Subcutaneous abdominal adipose tissue (tissue), 5 donors: Measurements from ENCODE around the gene TAS2R30.
A peak's percentile ranks its signal among the peaks of the same experiment; 100 is the strongest.

Source experiments
- H3K27ac ChIP-seq: one replicate; pipeline ENCODE4 v1.7.0; 2013; ENCODE audit warnings: low read depth, mild to moderate bottlenecking, inconsistent platforms, low read length, moderate library complexity
- H3K27me3 ChIP-seq, 5 donors: one replicate each; pipeline ENCODE4 v1.7.0; 2013; ENCODE audit warnings: low read length in 5 of 5, inconsistent platforms in 1 of 5; ENCODE audit not compliant: control insufficient read depth in 5 of 5, insufficient read depth in 4 of 5
- H3K36me3 ChIP-seq, 5 donors: one replicate each; pipeline ENCODE4 v1.7.0; 2013; ENCODE audit warnings: low read length in 5 of 5; ENCODE audit not compliant: control insufficient read depth in 5 of 5, insufficient read depth in 5 of 5
- H3K4me1 ChIP-seq, 5 donors: one replicate each; pipeline ENCODE4 v1.7.0; 2013; ENCODE audit warnings: low read length in 5 of 5, mild to moderate bottlenecking in 3 of 5, moderate library complexity in 1 of 5; ENCODE audit not compliant: control insufficient read depth in 5 of 5, insufficient read depth in 5 of 5
- H3K4me3 ChIP-seq, 5 donors: one replicate each; pipeline ENCODE4 v1.7.0; 2013; ENCODE audit warnings: low read length in 5 of 5, low read depth in 1 of 5
- H3K9ac ChIP-seq, 5 donors: one replicate each; pipeline ENCODE4 v1.7.0; 2013; ENCODE audit warnings: low read length in 5 of 5, mild to moderate bottlenecking in 4 of 5, moderate library complexity in 3 of 5
- H3K9me3 ChIP-seq, 5 donors: one replicate each; pipeline ENCODE4 v1.7.0; 2013; ENCODE audit warnings: low read length in 5 of 5; ENCODE audit not compliant: control insufficient read depth in 5 of 5
- donor health status: healthy.
- donor health status: healthy.
- donor health status: healthy.
- donor health status: healthy.
- donor health status: healthy.

TAS2R30 gene

GRCh38 chr12:11134305-11134704, at the start of gene TAS2R30:
Gene TAS2R30 (minus strand): TSS chr12:11134644. CDS start chr12:11134244, 400 bp downstream.
- no peak within 1 kb of the TSS for H3K4me3 ChIP-seq
- H3K36me3 ChIP-seq: peaks cover 0 to 6% (median 0%) of the 10 kb centered on the region in 5 donors
- no peaks in the 10 kb centered on the region for H3K9me3 ChIP-seq
- H3K9ac ChIP-seq: no peak within 1 kb of the TSS
- no peaks in the 10 kb centered on the region for H3K27me3 ChIP-seq
- H3K4me1 ChIP-seq: no peaks in the 10 kb centered on the region
- H3K27ac ChIP-seq: no peak within 1 kb of the TSS

GRCh38 chr12:11183011-11183410, 48.6 kb upstream of the TAS2R30 start:
- no peaks in the 10 kb centered on the region for H3K36me3 ChIP-seq
- no peak overlapping the region for H3K9ac ChIP-seq
- no peaks in the 10 kb centered on the region for H3K4me1 ChIP-seq
- H3K27ac ChIP-seq: no peak overlapping the region
- no peaks in the 10 kb centered on the region for H3K9me3 ChIP-seq
- no peak overlapping the region for H3K4me3 ChIP-seq
- H3K27me3 ChIP-seq: no peaks in the 10 kb centered on the region

GRCh38 chr12:11182529-11182928, 48.1 kb upstream of the TAS2R30 start:
- H3K27me3 ChIP-seq: no peaks in the 10 kb centered on the region
- no peaks in the 10 kb centered on the region for H3K36me3 ChIP-seq
- H3K4me1 ChIP-seq: no peaks in the 10 kb centered on the region
- H3K9me3 ChIP-seq: no peaks in the 10 kb centered on the region
- no peak overlapping the region for H3K9ac ChIP-seq
- no peak overlapping the region for H3K27ac ChIP-seq
- no peak overlapping the region for H3K4me3 ChIP-seq

GRCh38 chr12:11178250-11178649, 43.8 kb upstream of the TAS2R30 start:
- Histone ChIP-seq H3K27me3 (no peaks in the 10 kb centered on the region), H3K4me3 (no peak overlapping the region), H3K4me1 (peaks cover 0 to 3% (median under 1%) of the 10 kb centered on the region in 5 donors), H3K27ac (no peak overlapping the region), H3K36me3 (peaks cover 0 to 4% (median 0%) of the 10 kb centered on the region in 5 donors), H3K9me3 (no peaks in the 10 kb centered on the region), H3K9ac (no peak overlapping the region)

GRCh38 chr12:11174022-11174421, 39.6 kb upstream of the TAS2R30 start:
- Histone ChIP-seq H3K27ac (no peak overlapping the region), H3K9me3 (no peaks in the 10 kb centered on the region), H3K4me3 (no peak overlapping the region), H3K36me3 (peaks cover 0 to 4% (median 0%) of the 10 kb centered on the region in 5 donors), H3K4me1 (peaks cover 0 to 35% (median 34%) of the 10 kb centered on the region in 5 donors), H3K27me3 (no peaks in the 10 kb centered on the region), H3K9ac (no peak overlapping the region)

GRCh38 chr12:11171969-11172675, 37.7 kb upstream of the TAS2R30 start:
- Histone ChIP-seq H3K27me3 (no peaks in the 10 kb centered on the region), H3K4me1 (peaks cover 0 to 43% (median 36%) of the 10 kb centered on the region in 5 donors), H3K36me3 (peaks cover 0 to 4% (median 0%) of the 10 kb centered on the region in 5 donors), H3K27ac (peak overlapping the region; percentile 91), H3K9me3 (no peaks in the 10 kb centered on the region), H3K9ac (peak overlapping the region; percentile 32 to 98 (median 94)), H3K4me3 (peak overlapping the region; percentile 89 to 99 (median 95))

- Histone ChIP-seq H3K27me3 (no peaks in the 10 kb centered on the region), H3K4me3 (peak within 1 kb of the TSS; percentile 89 to 99 (median 95)), H3K9me3 (no peaks in the 10 kb centered on the region), H3K4me1 (peaks cover 0 to 45% (median 36%) of the 10 kb centered on the region in 5 donors), H3K9ac (peak within 1 kb of the TSS; percentile 64 to 98 (median 94)), H3K36me3 (peaks cover 0 to 4% (median 0%) of the 10 kb centered on the region in 5 donors), H3K27ac (peak within 1 kb of the TSS; percentile 91)
Measured at GRCh38 chr12:11171145-11171968, 36.9 kb upstream of the TAS2R30 start, which contains the start of gene SMIM10L1. Gene SMIM10L1 (plus strand): TSS chr12:11171194. CDS start chr12:11171357, 163 bp downstream.

GRCh38 chr12:11170810-11171144, 36.3 kb upstream of the TAS2R30 start:
- H3K27me3 ChIP-seq: no peaks in the 10 kb centered on the region
- peak overlapping the region; percentile 71 to 99 (median 95) for H3K4me3 ChIP-seq
- H3K9me3 ChIP-seq: no peaks in the 10 kb centered on the region
- peak overlapping the region; percentile 91 for H3K27ac ChIP-seq
- H3K36me3 ChIP-seq: peaks cover 0 to 6% (median 5%) of the 10 kb centered on the region in 5 donors
- H3K4me1 ChIP-seq: peaks cover 0 to 49% (median 36%) of the 10 kb centered on the region in 5 donors
- H3K9ac ChIP-seq: peak overlapping the region; percentile 64 to 98 (median 94)

GRCh38 chr12:11166300-11166699, 31.9 kb upstream of the TAS2R30 start:
- Histone ChIP-seq H3K27me3 (no peaks in the 10 kb centered on the region), H3K36me3 (peaks cover 0 to 8% (median 7%) of the 10 kb centered on the region in 5 donors), H3K9me3 (no peaks in the 10 kb centered on the region), H3K4me3 (no peak overlapping the region), H3K27ac (no peak overlapping the region), H3K9ac (no peak overlapping the region), H3K4me1 (peaks cover 0 to 33% (median 19%) of the 10 kb centered on the region in 5 donors)

GRCh38 chr12:11164384-11164783, 29.9 kb upstream of the TAS2R30 start:
- H3K27me3 ChIP-seq: no peaks in the 10 kb centered on the region
- no peaks in the 10 kb centered on the region for H3K9me3 ChIP-seq
- H3K4me1 ChIP-seq: peaks cover 0 to 21% (median 5%) of the 10 kb centered on the region in 5 donors
- no peak overlapping the region for H3K27ac ChIP-seq
- H3K9ac ChIP-seq: no peak overlapping the region
- H3K4me3 ChIP-seq: no peak overlapping the region
- peaks cover 0 to 11% (median 7%) of the 10 kb centered on the region in 5 donors for H3K36me3 ChIP-seq
